Activated B cell treated with CpG ODN at 0.5 μM for 24 hours (primary cell): ENCODE results near the gene NEURL2. TPM values are rescaled to one million over a fixed set of nuclear protein-coding genes. Genes with fewer than 3 reads are reported as not detected.
"Not testable (repeated sequence)": the region's sequence is repeated elsewhere in the genome, so short reads cannot be mapped to it uniquely, and the experiment has no call there.

Source experiments
- ATAC-seq: fragments of 200-7000 bp; cut with Tn5 transposase; one replicate; pipeline ENCODE4 v1.10.0; 2021; ENCODE audit warnings: low read depth, mild to moderate bottlenecking, moderate library complexity
- CTCF ChIA-PET: fragments of 350-600 bp; sonication (Branson Sonifier 250); formaldehyde crosslinking; loops from one replicate; lab custom pipeline; 2021; ENCODE audit warnings: antibody characterized with exemption; lab: Charles Lee
- POLR2A ChIA-PET: fragments of 350-600 bp; sonication (Branson Sonifier 250); formaldehyde crosslinking; loops from one replicate; lab custom pipeline; 2021; ENCODE audit warnings: antibody characterized with exemption; lab: Charles Lee
- DNase-seq: peaks from one replicate; pipeline ENCODE4 v3.0.0; 2022
- H3K27ac Mint-ChIP-seq: one replicate; pipeline ENCODE4 v1.8.0; 2020; ENCODE audit warnings: mixed read lengths
- H3K27me3 Mint-ChIP-seq: one replicate; pipeline ENCODE4 v1.8.0; 2021; ENCODE audit warnings: mixed read lengths
- H3K36me3 Mint-ChIP-seq: one replicate; pipeline ENCODE4 v1.8.0; 2021; ENCODE audit warnings: low read depth, mixed read lengths
- H3K4me1 Mint-ChIP-seq: one replicate; pipeline ENCODE4 v1.8.0; 2021; ENCODE audit warnings: mixed read lengths
- H3K4me3 Mint-ChIP-seq: one replicate; pipeline ENCODE4 v1.8.0; 2020; ENCODE audit warnings: mild to moderate bottlenecking, mixed read lengths
- H3K9me3 Mint-ChIP-seq: one replicate; pipeline ENCODE4 v1.8.0; 2020; ENCODE audit warnings: mixed read lengths
- intact Hi-C: fragments of 100-400 bp; cut with micrococcal nuclease; formaldehyde crosslinking; loops from one replicate; pipeline ENCODE4 v1.15.1; 2024
- total RNA-seq: library from RNA; stranded (reverse); gene quantifications from 2 replicates; pipeline ENCODE4 v1.2.3, GENCODE V29; 2022
- TF ChIP-seq, protein P1 (sequence below): fragments of 200-600 bp; IDR thresholded peaks from one replicate; pipeline ENCODE4 v1.8.0; 2022; ENCODE audit warnings: antibody characterized with exemption, mild to moderate bottlenecking

NEURL2 gene
- total RNA-seq, 1 donor from 2014 or later = 2.0 TPM

DNA sequence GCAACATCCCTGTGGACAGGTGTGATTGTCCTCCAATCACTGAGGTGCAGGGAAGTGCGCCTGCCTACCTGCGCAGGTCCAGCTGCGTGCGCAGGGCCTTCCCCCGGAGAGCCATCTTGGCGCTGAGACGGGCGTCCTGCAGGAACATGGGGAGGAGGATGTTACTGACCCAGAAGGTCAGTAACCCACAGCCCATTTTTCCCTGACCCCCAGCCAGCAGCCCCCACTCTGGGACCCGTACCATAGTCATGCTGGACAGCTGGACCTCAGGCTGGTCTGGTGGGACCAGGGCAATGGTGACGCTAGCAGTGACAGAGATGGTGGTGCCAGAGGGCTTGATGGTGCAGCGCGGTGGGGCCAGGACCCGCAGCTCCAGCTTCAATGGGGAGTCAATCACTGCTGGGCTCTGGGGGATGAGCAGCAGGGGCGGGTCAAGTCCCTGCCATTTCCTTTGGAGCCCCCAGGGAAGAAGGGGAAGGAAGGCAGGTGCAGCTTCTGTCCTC, 11.2 kb upstream of the NEURL2 start:
- intact Hi-C loops = no loop called here
- no peak for ATAC-seq
- no peak overlapping the region for H3K4me3 Mint-ChIP-seq

DNA sequence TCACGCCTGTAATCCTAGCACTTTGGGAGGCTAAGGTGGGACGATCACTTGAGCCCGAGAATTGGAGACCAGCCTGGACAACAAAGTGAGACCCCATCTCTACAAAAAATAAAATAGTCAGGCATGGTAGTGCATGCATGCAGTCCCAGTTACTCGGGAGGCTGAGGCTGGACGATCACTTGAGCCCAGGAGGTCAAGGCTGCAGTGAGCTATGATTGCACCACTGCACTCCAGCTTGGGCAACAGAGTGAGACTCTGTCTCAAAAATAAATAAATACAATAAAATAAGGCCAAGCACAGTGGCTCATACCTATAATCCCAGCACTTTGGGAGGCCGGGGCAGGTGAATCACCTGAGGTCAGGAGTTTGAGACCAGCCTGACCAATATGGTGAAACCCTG, 10.3 kb upstream of the NEURL2 start:
- ATAC-seq, H3K27ac Mint-ChIP-seq, H3K27me3 Mint-ChIP-seq, DNase-seq, H3K9me3 Mint-ChIP-seq, CTCF ChIA-PET, intact Hi-C loops, H3K4me3 Mint-ChIP-seq: not testable (repeated sequence)
- POLR2A ChIA-PET = interaction anchor here (0.7 to 1.1 kb wide), 3 partner anchors 10 to 53 kb away, joined by 3 read pairs; partner anchors contain the start of gene PLTP
- Mint-ChIP-seq H3K36me3 (peaks cover 23% of the 10 kb centered on the region), H3K4me1 (peaks cover 12% of the 10 kb centered on the region)

More for the DNA sequence above, 11.2 kb upstream of the NEURL2 start:
- no peaks in the 10 kb centered on the region for H3K9me3 Mint-ChIP-seq
- H3K4me1 Mint-ChIP-seq = peaks cover 12% of the 10 kb centered on the region
- H3K27me3 Mint-ChIP-seq = no peaks in the 10 kb centered on the region
- peaks cover 17% of the 10 kb centered on the region for H3K36me3 Mint-ChIP-seq
- ChIA-PET CTCF (no interaction called here), POLR2A (interaction anchor here (0.6 to 1.1 kb wide), 3 partner anchors 12 to 54 kb away, joined by 3 read pairs; partner anchors contain the start of gene PCIF1)
- TF ChIP-seq, protein P1, sequence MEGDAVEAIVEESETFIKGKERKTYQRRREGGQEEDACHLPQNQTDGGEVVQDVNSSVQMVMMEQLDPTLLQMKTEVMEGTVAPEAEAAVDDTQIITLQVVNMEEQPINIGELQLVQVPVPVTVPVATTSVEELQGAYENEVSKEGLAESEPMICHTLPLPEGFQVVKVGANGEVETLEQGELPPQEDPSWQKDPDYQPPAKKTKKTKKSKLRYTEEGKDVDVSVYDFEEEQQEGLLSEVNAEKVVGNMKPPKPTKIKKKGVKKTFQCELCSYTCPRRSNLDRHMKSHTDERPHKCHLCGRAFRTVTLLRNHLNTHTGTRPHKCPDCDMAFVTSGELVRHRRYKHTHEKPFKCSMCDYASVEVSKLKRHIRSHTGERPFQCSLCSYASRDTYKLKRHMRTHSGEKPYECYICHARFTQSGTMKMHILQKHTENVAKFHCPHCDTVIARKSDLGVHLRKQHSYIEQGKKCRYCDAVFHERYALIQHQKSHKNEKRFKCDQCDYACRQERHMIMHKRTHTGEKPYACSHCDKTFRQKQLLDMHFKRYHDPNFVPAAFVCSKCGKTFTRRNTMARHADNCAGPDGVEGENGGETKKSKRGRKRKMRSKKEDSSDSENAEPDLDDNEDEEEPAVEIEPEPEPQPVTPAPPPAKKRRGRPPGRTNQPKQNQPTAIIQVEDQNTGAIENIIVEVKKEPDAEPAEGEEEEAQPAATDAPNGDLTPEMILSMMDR = no peak
- no peak for DNase-seq
- H3K27ac Mint-ChIP-seq = no peak overlapping the region

DNA sequence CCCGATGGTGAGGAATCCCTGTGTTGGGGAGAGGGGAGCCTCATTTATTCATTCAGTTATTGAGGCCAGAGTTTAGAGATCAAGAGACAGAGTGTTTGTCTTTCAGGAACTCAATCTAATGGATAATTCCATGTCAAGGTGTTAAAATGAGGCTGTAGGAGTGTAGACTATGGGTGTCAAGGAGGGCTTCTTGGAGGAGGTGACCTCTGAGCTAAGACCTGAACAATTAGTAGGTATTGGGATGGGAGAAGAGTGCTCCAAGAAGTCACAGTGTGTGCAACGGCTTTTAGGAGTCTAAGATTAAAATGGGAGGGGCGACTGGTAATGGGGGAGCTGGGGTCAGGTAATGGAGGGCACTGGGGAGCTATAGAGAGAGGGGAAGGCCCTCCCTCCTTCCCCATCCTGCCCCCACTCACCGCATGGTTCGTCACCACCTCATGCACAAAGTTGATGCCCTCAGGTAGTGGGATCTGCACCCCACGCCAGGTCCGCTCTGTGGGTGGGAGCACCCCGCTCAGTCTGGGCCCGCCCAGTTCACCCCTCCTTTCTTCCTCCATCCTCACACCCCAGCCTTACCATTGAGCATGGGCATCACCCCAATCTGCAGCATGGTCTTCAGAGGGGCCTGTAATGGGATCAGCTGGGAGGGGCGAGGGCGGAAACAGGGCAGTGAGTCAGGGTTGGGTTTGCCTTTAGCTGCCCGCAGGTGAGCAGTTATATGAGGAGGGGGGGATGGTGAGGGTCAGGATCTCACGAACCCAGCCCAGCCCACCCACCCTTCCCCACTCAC, 8.2 kb upstream of the NEURL2 start:
- Mint-ChIP-seq H3K27ac (no peak overlapping the region), H3K9me3 (no peaks in the 10 kb centered on the region), H3K36me3 (peaks cover 32% of the 10 kb centered on the region), H3K4me3 (no peak overlapping the region), H3K27me3 (no peaks in the 10 kb centered on the region), H3K4me1 (peaks cover 12% of the 10 kb centered on the region)
- DNase-seq (no peak), ATAC-seq (no peak)
- POLR2A ChIA-PET = no interaction called here
- TF ChIP-seq, protein P1 = no peak
- intact Hi-C loops = no loop called here
- CTCF ChIA-PET = no interaction called here

DNA sequence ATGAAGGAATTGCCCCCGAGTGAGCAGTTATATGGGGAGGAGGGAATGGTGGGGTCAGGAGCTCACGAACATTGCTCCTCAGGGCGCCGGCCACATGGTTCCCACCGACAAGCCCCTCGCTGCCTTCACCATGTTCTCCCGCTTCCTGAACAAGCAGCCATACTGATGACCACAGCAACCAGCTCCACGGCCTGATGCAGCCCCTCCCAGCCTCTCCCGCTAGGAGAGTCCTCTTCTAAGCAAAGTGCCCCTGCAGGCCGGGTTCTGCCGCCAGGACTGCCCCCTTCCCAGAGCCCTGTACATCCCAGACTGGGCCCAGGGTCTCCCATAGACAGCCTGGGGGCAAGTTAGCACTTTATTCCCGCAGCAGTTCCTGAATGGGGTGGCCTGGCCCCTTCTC, 7.3 kb upstream of the NEURL2 start:
- H3K4me1 Mint-ChIP-seq = peaks cover 15% of the 10 kb centered on the region
- H3K27ac Mint-ChIP-seq = no peak overlapping the region
- intact Hi-C loops = no loop called here
- peaks cover 37% of the 10 kb centered on the region for H3K36me3 Mint-ChIP-seq
- ATAC-seq (no peak), DNase-seq (no peak)
- CTCF ChIA-PET = no interaction called here
- H3K27me3 Mint-ChIP-seq = no peaks in the 10 kb centered on the region
- POLR2A ChIA-PET = no interaction called here
- no peaks in the 10 kb centered on the region for H3K9me3 Mint-ChIP-seq
- TF ChIP-seq, protein P1 = no peak
- no peak overlapping the region for H3K4me3 Mint-ChIP-seq

DNA sequence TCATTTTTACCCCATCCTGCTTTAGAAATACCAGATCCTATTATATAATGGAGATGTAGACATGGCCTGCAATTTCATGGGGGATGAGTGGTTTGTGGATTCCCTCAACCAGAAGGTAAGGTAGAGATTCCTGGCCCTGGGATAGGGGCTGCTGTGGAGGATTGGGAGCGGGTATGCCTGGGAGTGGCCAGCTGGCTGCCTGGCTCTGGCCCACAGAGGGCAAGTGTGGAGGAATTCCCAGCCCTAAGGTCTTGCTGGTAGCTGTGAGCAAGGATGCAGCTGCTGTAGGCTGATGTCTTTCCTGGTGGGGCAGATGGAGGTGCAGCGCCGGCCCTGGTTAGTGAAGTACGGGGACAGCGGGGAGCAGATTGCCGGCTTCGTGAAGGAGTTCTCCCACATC, 6.7 kb upstream of the NEURL2 start:
- Mint-ChIP-seq H3K36me3 (peaks cover 40% of the 10 kb centered on the region), H3K27me3 (no peaks in the 10 kb centered on the region), H3K4me3 (no peak overlapping the region), H3K4me1 (peaks cover 17% of the 10 kb centered on the region), H3K9me3 (no peaks in the 10 kb centered on the region), H3K27ac (no peak overlapping the region)
- ChIA-PET CTCF (no interaction called here), POLR2A (no interaction called here)
- DNase-seq (no peak), ATAC-seq (no peak)
- intact Hi-C loops = no loop called here
- TF ChIP-seq, protein P1 = no peak
